ENCODE measurements around the gene SOST.

SOST gene

GRCh38 chr17:43774304-43775250 is 16.0 kb upstream of the SOST start:
- DNase-seq (ENCODE audit: low read depth in 2 of 2), result no peak

- DNase-seq (ENCODE audit: low read depth in 2 of 2), result no peak
These were observed 14.5 kb upstream of the SOST start for GRCh38 chr17:43772877-43773648.

GRCh38 chr17:43771463-43771862 is 12.9 kb upstream of the SOST start:
- no peak for DNase-seq (ENCODE audit: low read depth in 2 of 2)

- no peak for DNase-seq (ENCODE audit: low read depth in 2 of 2)
These were observed 12.4 kb upstream of the SOST start for GRCh38 chr17:43770957-43771356.

GRCh38 chr17:43769859-43770258 is 11.3 kb upstream of the SOST start:
- no peak for DNase-seq (ENCODE audit: low read depth in 2 of 2)

GRCh38 chr17:43769426-43769825 is 10.8 kb upstream of the SOST start:
- no peak for DNase-seq (ENCODE audit: low read depth in 2 of 2)

- DNase-seq (ENCODE audit: low read depth in 2 of 2), result no peak
These were observed 10.4 kb upstream of the SOST start for GRCh38 chr17:43768943-43769342.

- no peak for DNase-seq (ENCODE audit: low read depth in 2 of 2)
These were observed 9.8 kb upstream of the SOST start for GRCh38 chr17:43768382-43768781.

GRCh38 chr17:43767713-43768059 is 9.1 kb upstream of the SOST start:
- no peak for DNase-seq (ENCODE audit: low read depth in 2 of 2)

GRCh38 chr17:43767053-43767712 is 8.6 kb upstream of the SOST start:
- no peak for DNase-seq (ENCODE audit: low read depth in 2 of 2)

- DNase-seq (ENCODE audit: low read depth in 2 of 2), result peak; percentile 22 to 23
These were observed 7.9 kb upstream of the SOST start for GRCh38 chr17:43766413-43767052.

- DNase-seq (ENCODE audit: low read depth in 2 of 2), result peak; percentile 71 to 79
These were observed 1.8 kb upstream of the SOST start for GRCh38 chr17:43760254-43760852.

- DNase-seq (ENCODE audit: low read depth in 2 of 2), result no peak
These were observed 1.2 kb upstream of the SOST start for GRCh38 chr17:43759836-43760235.

- DNase-seq (ENCODE audit: low read depth in 2 of 2), result no peak
These were observed 505 bp downstream of the SOST start for GRCh38 chr17:43758086-43758485.

GRCh38 chr17:43757171-43757660 is 1.4 kb downstream of the SOST start:
- no peak for DNase-seq (ENCODE audit: low read depth in 2 of 2)

GRCh38 chr17:43756201-43756600 is 2.4 kb downstream of the SOST start:
- no peak for DNase-seq (ENCODE audit: low read depth in 2 of 2)

- no peak for DNase-seq (ENCODE audit: low read depth in 2 of 2)
These were observed 3.2 kb downstream of the SOST start for GRCh38 chr17:43755389-43755875.

- DNase-seq (ENCODE audit: low read depth in 2 of 2), result no peak
These were observed 3.6 kb downstream of the SOST start for GRCh38 chr17:43754947-43755346.

- no peak for DNase-seq (ENCODE audit: low read depth in 2 of 2)
These were observed 5.0 kb downstream of the SOST start for GRCh38 chr17:43753493-43754129.

GRCh38 chr17:43750153-43750552 is 8.4 kb downstream of the SOST start:
- DNase-seq (ENCODE audit: low read depth in 2 of 2), result no peak

GRCh38 chr17:43745541-43745940 is 13.1 kb downstream of the SOST start:
- DNase-seq (ENCODE audit: low read depth in 2 of 2), result no peak
